Right kidney (tissue), 9 donors: ENCODE measurements around the gene TUT1.
"Not testable (repeated sequence)": the region's sequence is repeated elsewhere in the genome, so short reads cannot be mapped to it uniquely, and the experiment has no call there.

ENCODE experiments used
- DNase-seq: peaks from one replicate; pipeline ENCODE4 v3.0.0-alpha.2; 2016
- long read RNA-seq, 8 donors: transcript quantifications; one replicate each; lab custom pipeline, GENCODE V29; 2026

The TUT1 gene
- long read RNA-seq, donor 1, partial matches to known transcripts: 0 of 3 reads
- long read RNA-seq, donor 1, other reads (novel, unspliced or antisense): 0 of 3 reads
- long read RNA-seq, donor 2, partial matches to known transcripts: 0 of 2 reads
- long read RNA-seq, donor 2, other reads (novel, unspliced or antisense): 0 of 2 reads
- long read RNA-seq, donor 3, partial matches to known transcripts: 0 of 3 reads
- long read RNA-seq, donor 3, other reads (novel, unspliced or antisense): 0 of 3 reads
- long read RNA-seq, donor 4, partial matches to known transcripts: 0 of 2 reads
- long read RNA-seq, donor 4, other reads (novel, unspliced or antisense): 0 of 2 reads
- long read RNA-seq, donor 5, partial matches to known transcripts: 10 of 10 reads
- long read RNA-seq, donor 5, other reads (novel, unspliced or antisense): 0 of 10 reads
- long read RNA-seq, donor 6, partial matches to known transcripts: 0 of 5 reads
- long read RNA-seq, donor 6, other reads (novel, unspliced or antisense): 0 of 5 reads
- long read RNA-seq, donor 7, partial matches to known transcripts: 0 of 5 reads
- long read RNA-seq, donor 7, other reads (novel, unspliced or antisense): 0 of 5 reads
- long read RNA-seq, donor 8, partial matches to known transcripts: 0 of 7 reads
- long read RNA-seq, donor 8, other reads (novel, unspliced or antisense): 0 of 7 reads

GRCh38 chr11:62591448-62592145 lies at the start of gene TUT1:
TUT1 (minus strand) TSS chr11:62591523; CDS start chr11:62591485, 38 bp downstream.
- peak; percentile 86 for DNase-seq

GRCh38 chr11:62632492-62632891 lies 41.2 kb upstream of the TUT1 start:
- no peak for DNase-seq

GRCh38 chr11:62627713-62628112 lies 36.4 kb upstream of the TUT1 start:
- no peak for DNase-seq

GRCh38 chr11:62622476-62623089 lies 31.3 kb upstream of the TUT1 start:
- DNase-seq: no peak

- DNase-seq: peak; percentile 87
Measured at GRCh38 chr11:62621567-62622470, 30.5 kb upstream of the TUT1 start, which contains the start of gene B3GAT3. B3GAT3 (minus strand) TSS chr11:62621986; CDS start chr11:62621947, 39 bp downstream.

GRCh38 chr11:62621027-62621566 lies 29.8 kb upstream of the TUT1 start:
- DNase-seq: no peak

GRCh38 chr11:62616957-62617356 lies 25.6 kb upstream of the TUT1 start:
- DNase-seq: not testable (repeated sequence)

- no peak for DNase-seq
Measured at GRCh38 chr11:62615521-62615920, 24.2 kb upstream of the TUT1 start.

GRCh38 chr11:62614275-62614674 lies 23.0 kb upstream of the TUT1 start:
- no peak for DNase-seq

GRCh38 chr11:62613291-62613778 lies 22.0 kb upstream of the TUT1 start:
- no peak for DNase-seq

GRCh38 chr11:62612366-62613290 lies 21.3 kb upstream of the TUT1 start, which contains the start of the genes EML3 and ROM1:
EML3 (minus strand) TSS chr11:62612775; CDS start chr11:62612457, 318 bp downstream.
ROM1 (plus strand) TSS chr11:62613257; CDS start chr11:62613282, 25 bp downstream.
- peak; percentile 65 for DNase-seq

GRCh38 chr11:62611705-62612365 lies 20.5 kb upstream of the TUT1 start:
- peak; percentile 72 for DNase-seq

GRCh38 chr11:62610814-62611704 lies 19.7 kb upstream of the TUT1 start:
- no peak for DNase-seq

GRCh38 chr11:62610403-62610802 lies 19.1 kb upstream of the TUT1 start:
- DNase-seq: no peak

- DNase-seq: no peak
Measured at GRCh38 chr11:62608776-62609175, 17.5 kb upstream of the TUT1 start.

GRCh38 chr11:62607714-62608113 lies 16.4 kb upstream of the TUT1 start:
- no peak for DNase-seq

GRCh38 chr11:62605902-62606301 lies 14.6 kb upstream of the TUT1 start:
- no peak for DNase-seq

- no peak for DNase-seq
Measured at GRCh38 chr11:62605467-62605866, 14.1 kb upstream of the TUT1 start.
